MM.1S (cell line): ENCODE data around the gene PKDCC.

Source experiments
- EZH2 ChIP-seq: fragments of 300-600 bp; sonication (generic); optimal IDR thresholded peaks from 2 replicates; pipeline ENCODE3; 2017; ENCODE audit warnings: low read depth, mild to moderate bottlenecking, antibody characterized with exemption, low read length, mixed read lengths
- EZH2phosphoT487 ChIP-seq: fragments of 300-600 bp; sonication (generic); IDR thresholded peaks from 2 replicates; pipeline ENCODE4 v1.6.1; 2018; ENCODE audit warnings: antibody characterized with exemption, low read length
- TF ChIP-seq, protein P1 (sequence below): fragments of 300-600 bp; sonication (generic); IDR thresholded peaks from 2 replicates; pipeline ENCODE4 v1.5.1; 2016; ENCODE audit warnings: antibody characterized with exemption, low read length, mixed read lengths

DNA sequence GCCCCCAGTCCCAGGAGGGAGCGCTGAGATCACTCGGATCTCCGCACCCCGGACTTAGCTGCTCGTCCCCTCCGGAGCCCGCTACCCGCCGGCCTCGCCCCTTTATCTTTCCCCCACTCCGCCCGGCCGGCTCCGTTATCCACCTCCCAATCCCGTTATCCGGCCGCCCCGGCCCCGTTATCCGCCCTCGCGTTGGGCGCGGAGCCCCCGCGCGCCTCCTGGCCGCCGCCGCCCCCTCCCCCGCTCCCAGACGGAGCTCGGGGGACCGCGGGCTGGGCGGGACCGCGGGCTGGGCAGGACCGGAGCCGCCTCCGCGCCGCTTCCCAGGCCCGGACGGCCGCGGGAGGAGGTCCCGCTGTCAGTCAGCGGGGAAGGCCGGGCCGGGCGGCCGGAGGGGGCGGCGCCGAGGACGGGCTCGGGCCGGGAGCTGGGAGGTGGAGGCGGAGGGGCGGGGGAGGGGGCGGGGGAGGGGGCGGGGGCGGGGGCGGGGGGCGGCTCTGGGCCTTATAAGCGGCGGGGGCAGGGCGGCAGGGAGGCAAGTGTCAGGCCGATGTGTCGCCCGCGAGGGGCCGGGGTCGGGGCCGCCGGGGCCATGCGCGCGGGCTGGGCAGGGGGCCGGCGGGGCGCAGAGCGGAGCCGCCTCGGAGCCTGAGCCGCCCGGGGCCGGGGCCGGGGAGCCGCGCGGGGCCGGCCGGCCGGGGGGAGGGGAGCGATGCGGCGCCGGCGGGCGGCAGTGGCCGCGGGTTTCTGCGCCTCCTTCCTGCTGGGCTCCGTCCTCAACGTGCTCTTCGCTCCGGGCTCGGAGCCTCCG lies at the start of gene PKDCC:
- TF ChIP-seq, protein P1, sequence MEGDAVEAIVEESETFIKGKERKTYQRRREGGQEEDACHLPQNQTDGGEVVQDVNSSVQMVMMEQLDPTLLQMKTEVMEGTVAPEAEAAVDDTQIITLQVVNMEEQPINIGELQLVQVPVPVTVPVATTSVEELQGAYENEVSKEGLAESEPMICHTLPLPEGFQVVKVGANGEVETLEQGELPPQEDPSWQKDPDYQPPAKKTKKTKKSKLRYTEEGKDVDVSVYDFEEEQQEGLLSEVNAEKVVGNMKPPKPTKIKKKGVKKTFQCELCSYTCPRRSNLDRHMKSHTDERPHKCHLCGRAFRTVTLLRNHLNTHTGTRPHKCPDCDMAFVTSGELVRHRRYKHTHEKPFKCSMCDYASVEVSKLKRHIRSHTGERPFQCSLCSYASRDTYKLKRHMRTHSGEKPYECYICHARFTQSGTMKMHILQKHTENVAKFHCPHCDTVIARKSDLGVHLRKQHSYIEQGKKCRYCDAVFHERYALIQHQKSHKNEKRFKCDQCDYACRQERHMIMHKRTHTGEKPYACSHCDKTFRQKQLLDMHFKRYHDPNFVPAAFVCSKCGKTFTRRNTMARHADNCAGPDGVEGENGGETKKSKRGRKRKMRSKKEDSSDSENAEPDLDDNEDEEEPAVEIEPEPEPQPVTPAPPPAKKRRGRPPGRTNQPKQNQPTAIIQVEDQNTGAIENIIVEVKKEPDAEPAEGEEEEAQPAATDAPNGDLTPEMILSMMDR: no peak
- TF ChIP-seq EZH2 (no peak), EZH2phosphoT487 (no peak)
